HepG2 (cell line): ENCODE results near the gene RNASE13. TPM values are rescaled to one million over a fixed set of nuclear protein-coding genes. Genes with fewer than 3 reads are reported as not detected.
A peak's percentile ranks its signal among the peaks of the same experiment; 100 is the strongest.

Experiments used
- ARNTL ChIP-seq: sonication (generic); formaldehyde crosslinking; IDR thresholded peaks from 2 replicates; pipeline ENCODE4 v1.4.0; 2020; ENCODE audit warnings: mild to moderate bottlenecking, missing genetic modification reagents
- BATF2 ChIP-seq: sonication (generic); formaldehyde crosslinking; IDR thresholded peaks from 2 replicates; pipeline ENCODE4 v1.8.0; 2022; ENCODE audit warnings: mild to moderate bottlenecking, missing genetic modification reagents, moderate library complexity
- CBFB ChIP-seq: sonication (generic); formaldehyde crosslinking; IDR thresholded peaks from 2 replicates; pipeline ENCODE4 v1.4.0; 2020; ENCODE audit warnings: missing genetic modification reagents
- DNMT3B ChIP-seq: conservative IDR thresholded peaks from 2 replicates; pipeline ENCODE4 v1.6.1; 2016; ENCODE audit warnings: missing biosample characterization, control low read depth
- ETV5 ChIP-seq: IDR thresholded peaks from 2 replicates; pipeline ENCODE4 v1.6.1; 2018; ENCODE audit warnings: missing biosample characterization, missing genetic modification reagents, inconsistent platforms, borderline replicate concordance
- FOXJ3 ChIP-seq: sonication (generic); formaldehyde crosslinking; IDR thresholded peaks from 2 replicates; pipeline ENCODE4 v1.4.0; 2020; ENCODE audit warnings: missing genetic modification reagents, mild to moderate bottlenecking, borderline replicate concordance
- PHF5A ChIP-seq: IDR thresholded peaks from one replicate; pipeline ENCODE4 v1.6.1; 2018; ENCODE audit warnings: low read depth, missing genetic modification reagents; ENCODE audit not compliant: unreplicated experiment
- SPEN ChIP-seq: sonication (generic); formaldehyde crosslinking; IDR thresholded peaks from 2 replicates; pipeline ENCODE4 v1.5.1; 2020; ENCODE audit warnings: low read depth, mild to moderate bottlenecking, missing genetic modification reagents
- ZMYM2 ChIP-seq: sonication (generic); formaldehyde crosslinking; IDR thresholded peaks from 2 replicates; pipeline ENCODE4 v1.8.0; 2022; ENCODE audit warnings: mild to moderate bottlenecking, missing genetic modification reagents
- ZNF589 ChIP-seq: sonication (generic); formaldehyde crosslinking; conservative IDR thresholded peaks from 2 replicates; pipeline ENCODE4 v1.8.0; 2022; ENCODE audit warnings: mild to moderate bottlenecking, moderate library complexity, missing genetic modification reagents
- ZNF660 ChIP-seq: sonication (generic); formaldehyde crosslinking; IDR thresholded peaks from 2 replicates; pipeline ENCODE4 v1.5.1; 2020; ENCODE audit warnings: mild to moderate bottlenecking, low read depth, missing genetic modification reagents, borderline replicate concordance
- ZSCAN20 ChIP-seq: sonication (generic); formaldehyde crosslinking; IDR thresholded peaks from 2 replicates; pipeline ENCODE4 v1.4.0; 2020; ENCODE audit warnings: missing genetic modification reagents, mild to moderate bottlenecking, borderline replicate concordance
- polyA plus RNA-seq, 8 experiments: library from polyadenylated mRNA; depleted of rRNA in 3 of 8; stranded (reverse) in 7 of 8; unstranded in 1 of 8; fragments of >200 nt; fragmentation: Illumina TruSeq in 4 of 8; extraction: Trizol in 4 of 8; gene quantifications; 2 replicates each; pipeline versions ENCODE4 v1.2.1 to v1.2.3, GENCODE V29; 2011 to 2016; ENCODE audit warnings: low read depth in 4 of 8, missing spikeins in 1 of 8, mixed read lengths in 1 of 8; ENCODE audit not compliant: insufficient read depth in 1 of 8
- total RNA-seq, 5 experiments: library from RNA; depleted of rRNA; stranded (reverse); fragments of >200 nt; fragmentation: Illumina TruSeq; extraction: Trizol; gene quantifications; 2 replicates each; pipeline ENCODE4 v1.2.3, GENCODE V29; 2016; ENCODE audit warnings: low read depth in 1 of 5
- TF ChIP-seq, protein P1 (sequence below): sonication (generic); formaldehyde crosslinking; IDR thresholded peaks from 2 replicates; pipeline ENCODE4 v1.5.1; 2020; ENCODE audit warnings: mild to moderate bottlenecking, missing genetic modification reagents
- TF ChIP-seq, protein P2 (sequence below): sonication (generic); formaldehyde crosslinking; IDR thresholded peaks from 2 replicates; pipeline ENCODE4 v1.8.0; 2022; ENCODE audit warnings: mild to moderate bottlenecking, missing genetic modification reagents
- TF ChIP-seq, protein P3 (sequence below): sonication (generic); formaldehyde crosslinking; conservative IDR thresholded peaks from 2 replicates; pipeline ENCODE4 v1.4.0; 2020; ENCODE audit warnings: missing genetic modification reagents
- TF ChIP-seq, protein P4 (sequence below): sonication (generic); formaldehyde crosslinking; IDR thresholded peaks from 2 replicates; pipeline ENCODE4 v1.8.1; 2023; ENCODE audit warnings: missing genetic modification reagents, inconsistent platforms, borderline replicate concordance

Gene RNASE13
- total and polyA plus RNA-seq, 2 of the 13 experiments (the other 11 are each of a cell fraction or from before 2014, with no cell fraction given): 1.0 TPM; not detected in 1

DNA sequence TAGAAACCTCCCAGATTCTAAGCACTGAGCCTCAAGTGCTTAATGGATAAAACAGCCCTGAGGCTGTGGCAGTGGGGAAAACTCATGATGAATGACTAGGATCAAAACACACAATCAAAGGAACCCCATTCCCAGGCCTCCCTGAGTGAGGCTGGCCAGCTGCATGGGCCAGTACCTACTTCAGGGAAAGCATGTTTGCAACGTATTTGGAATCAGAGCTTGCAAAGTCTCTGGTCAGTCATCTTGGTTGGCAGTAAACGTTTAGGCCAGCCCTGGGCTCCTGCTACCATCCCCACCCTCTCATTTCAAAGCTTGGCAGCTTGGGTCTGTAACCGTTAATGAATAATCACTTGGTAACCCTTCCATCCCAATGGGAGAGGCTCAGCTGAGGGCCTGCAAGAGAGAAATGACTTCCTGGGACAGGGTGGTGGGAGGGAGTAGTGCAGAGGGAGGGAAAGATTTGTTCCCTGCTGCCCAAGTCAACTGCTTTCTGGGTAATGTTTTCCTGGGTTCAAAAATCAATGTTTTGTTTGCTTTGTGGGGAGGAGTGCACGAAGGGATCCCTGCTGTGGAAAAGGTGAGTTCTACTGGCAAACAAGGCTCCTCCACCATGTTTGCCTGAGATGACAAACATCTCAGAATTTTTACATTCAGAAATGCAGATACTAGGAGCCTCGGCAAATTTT is 21.0 kb upstream of the RNASE13 start (continued):
- TF ChIP-seq, protein P1, sequence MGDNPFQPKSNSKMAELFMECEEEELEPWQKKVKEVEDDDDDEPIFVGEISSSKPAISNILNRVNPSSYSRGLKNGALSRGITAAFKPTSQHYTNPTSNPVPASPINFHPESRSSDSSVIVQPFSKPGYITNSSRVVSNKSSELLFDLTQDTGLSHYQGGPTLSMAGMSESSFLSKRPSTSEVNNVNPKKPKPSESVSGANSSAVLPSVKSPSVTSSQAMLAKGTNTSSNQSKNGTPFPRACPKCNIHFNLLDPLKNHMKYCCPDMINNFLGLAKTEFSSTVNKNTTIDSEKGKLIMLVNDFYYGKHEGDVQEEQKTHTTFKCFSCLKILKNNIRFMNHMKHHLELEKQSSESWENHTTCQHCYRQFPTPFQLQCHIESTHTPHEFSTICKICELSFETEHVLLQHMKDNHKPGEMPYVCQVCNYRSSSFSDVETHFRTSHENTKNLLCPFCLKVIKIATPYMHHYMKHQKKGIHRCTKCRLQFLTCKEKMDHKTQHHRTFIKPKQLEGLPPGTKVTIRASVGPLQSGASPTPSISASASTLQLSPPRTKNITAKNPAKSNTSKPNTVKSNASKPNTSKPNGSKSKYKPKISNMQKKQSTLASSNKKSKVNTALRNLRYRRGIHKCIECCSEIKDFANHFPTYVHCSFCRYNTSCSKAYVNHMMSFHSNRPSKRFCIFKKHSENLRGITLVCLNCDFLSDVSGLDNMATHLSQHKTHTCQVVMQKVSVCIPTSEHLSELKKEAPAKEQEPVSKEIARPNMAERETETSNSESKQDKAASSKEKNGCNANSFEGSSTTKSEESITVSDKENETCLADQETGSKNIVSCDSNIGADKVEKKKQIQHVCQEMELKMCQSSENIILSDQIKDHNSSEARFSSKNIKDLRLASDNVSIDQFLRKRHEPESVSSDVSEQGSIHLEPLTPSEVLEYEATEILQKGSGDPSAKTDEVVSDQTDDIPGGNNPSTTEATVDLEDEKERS (CRISPR knock-in tag): peak; percentile 48; the same call in 1 of the 2 replicates
- peak; percentile 66 for TF ChIP-seq PHF5A (CRISPR knock-in tag)
- TF ChIP-seq, protein P2, sequence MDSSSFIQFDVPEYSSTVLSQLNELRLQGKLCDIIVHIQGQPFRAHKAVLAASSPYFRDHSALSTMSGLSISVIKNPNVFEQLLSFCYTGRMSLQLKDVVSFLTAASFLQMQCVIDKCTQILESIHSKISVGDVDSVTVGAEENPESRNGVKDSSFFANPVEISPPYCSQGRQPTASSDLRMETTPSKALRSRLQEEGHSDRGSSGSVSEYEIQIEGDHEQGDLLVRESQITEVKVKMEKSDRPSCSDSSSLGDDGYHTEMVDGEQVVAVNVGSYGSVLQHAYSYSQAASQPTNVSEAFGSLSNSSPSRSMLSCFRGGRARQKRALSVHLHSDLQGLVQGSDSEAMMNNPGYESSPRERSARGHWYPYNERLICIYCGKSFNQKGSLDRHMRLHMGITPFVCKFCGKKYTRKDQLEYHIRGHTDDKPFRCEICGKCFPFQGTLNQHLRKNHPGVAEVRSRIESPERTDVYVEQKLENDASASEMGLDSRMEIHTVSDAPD (CRISPR knock-in tag): 0 out of 2 replicates have a peak, but pooled peaks have one; percentile 51
- TF ChIP-seq ZNF589: 0 out of 2 replicates have a peak, but pooled peaks have one; percentile 64
- TF ChIP-seq FOXJ3 (CRISPR knock-in tag): peak; percentile 68; the same call in 1 of the 2 replicates
- TF ChIP-seq ZSCAN20: peak; percentile 65
- TF ChIP-seq, protein P3, sequence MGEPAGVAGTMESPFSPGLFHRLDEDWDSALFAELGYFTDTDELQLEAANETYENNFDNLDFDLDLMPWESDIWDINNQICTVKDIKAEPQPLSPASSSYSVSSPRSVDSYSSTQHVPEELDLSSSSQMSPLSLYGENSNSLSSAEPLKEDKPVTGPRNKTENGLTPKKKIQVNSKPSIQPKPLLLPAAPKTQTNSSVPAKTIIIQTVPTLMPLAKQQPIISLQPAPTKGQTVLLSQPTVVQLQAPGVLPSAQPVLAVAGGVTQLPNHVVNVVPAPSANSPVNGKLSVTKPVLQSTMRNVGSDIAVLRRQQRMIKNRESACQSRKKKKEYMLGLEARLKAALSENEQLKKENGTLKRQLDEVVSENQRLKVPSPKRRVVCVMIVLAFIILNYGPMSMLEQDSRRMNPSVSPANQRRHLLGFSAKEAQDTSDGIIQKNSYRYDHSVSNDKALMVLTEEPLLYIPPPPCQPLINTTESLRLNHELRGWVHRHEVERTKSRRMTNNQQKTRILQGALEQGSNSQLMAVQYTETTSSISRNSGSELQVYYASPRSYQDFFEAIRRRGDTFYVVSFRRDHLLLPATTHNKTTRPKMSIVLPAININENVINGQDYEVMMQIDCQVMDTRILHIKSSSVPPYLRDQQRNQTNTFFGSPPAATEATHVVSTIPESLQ (CRISPR knock-in tag): 0 out of 2 replicates have a peak, but pooled peaks have one; percentile 52
- peak; percentile 44; the same call in 1 of the 2 replicates for TF ChIP-seq ZMYM2 (CRISPR knock-in tag)
- peak; percentile 46; the same call in 1 of the 2 replicates for TF ChIP-seq CBFB (CRISPR knock-in tag)
- TF ChIP-seq, protein P4, sequence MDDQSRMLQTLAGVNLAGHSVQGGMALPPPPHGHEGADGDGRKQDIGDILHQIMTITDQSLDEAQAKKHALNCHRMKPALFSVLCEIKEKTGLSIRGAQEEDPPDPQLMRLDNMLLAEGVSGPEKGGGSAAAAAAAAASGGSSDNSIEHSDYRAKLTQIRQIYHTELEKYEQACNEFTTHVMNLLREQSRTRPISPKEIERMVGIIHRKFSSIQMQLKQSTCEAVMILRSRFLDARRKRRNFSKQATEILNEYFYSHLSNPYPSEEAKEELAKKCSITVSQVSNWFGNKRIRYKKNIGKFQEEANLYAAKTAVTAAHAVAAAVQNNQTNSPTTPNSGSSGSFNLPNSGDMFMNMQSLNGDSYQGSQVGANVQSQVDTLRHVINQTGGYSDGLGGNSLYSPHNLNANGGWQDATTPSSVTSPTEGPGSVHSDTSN (CRISPR knock-in tag): peak; percentile 56; the same call in 1 of the 2 replicates
- peak; percentile 66; the same call in 1 of the 2 replicates for TF ChIP-seq SPEN (CRISPR knock-in tag)
- TF ChIP-seq BATF2: peak; percentile 59; the same call in 1 of the 2 replicates
- TF ChIP-seq ZNF660: no peak
- peak; percentile 92 for TF ChIP-seq ETV5
- peak; percentile 57; the same call in 1 of the 2 replicates for TF ChIP-seq ARNTL (CRISPR knock-in tag)
- no peak for TF ChIP-seq DNMT3B (CRISPR knock-in tag)
